Neuronal stem cell (in vitro differentiated cells): Measurements from ENCODE around the gene TNNC1.

ENCODE experiments used
- DNase-seq: peaks from one replicate; pipeline ENCODE4 v3.0.0-alpha.2; 2013; ENCODE audit warnings: low spot score
- H2AFZ ChIP-seq: one replicate; pipeline ENCODE4 v1.6.1; 2013; ENCODE audit warnings: mild to moderate bottlenecking, low read length, inconsistent platforms
- H2AK5ac ChIP-seq: 2 replicates; pipeline ENCODE4 v1.6.1; 2013; ENCODE audit warnings: low read depth, mild to moderate bottlenecking, inconsistent platforms, low read length, moderate library complexity, mixed read lengths
- H2BK120ac ChIP-seq: 2 replicates; pipeline ENCODE4 v1.6.1; 2013; ENCODE audit warnings: low read depth, mild to moderate bottlenecking, inconsistent platforms, low read length, moderate library complexity, mixed read lengths
- H2BK12ac ChIP-seq: one replicate; pipeline ENCODE4 v1.6.1; 2013; ENCODE audit warnings: low read length, inconsistent platforms
- H2BK15ac ChIP-seq: 2 replicates; pipeline ENCODE4 v1.6.1; 2013; ENCODE audit warnings: mild to moderate bottlenecking, low read length, inconsistent platforms, mixed read lengths
- H2BK5ac ChIP-seq: one replicate; pipeline ENCODE4 v1.6.1; 2013; ENCODE audit warnings: inconsistent platforms, mild to moderate bottlenecking, low read length, moderate library complexity
- H3K14ac ChIP-seq: one replicate; pipeline ENCODE4 v1.6.1; 2013; ENCODE audit warnings: low read length, inconsistent platforms
- H3K18ac ChIP-seq: 2 replicates; pipeline ENCODE4 v1.6.1; 2013; ENCODE audit warnings: low read length, inconsistent platforms
- H3K23ac ChIP-seq: 2 replicates; pipeline ENCODE4 v1.6.1; 2013; ENCODE audit warnings: low read depth, mild to moderate bottlenecking, mixed read lengths, low read length, inconsistent platforms; ENCODE audit not compliant: poor library complexity
- H3K27ac ChIP-seq: replicated peaks from 3 replicates; pipeline ENCODE4 v1.5.1; 2013; ENCODE audit warnings: low read length, inconsistent platforms
- H3K27me3 ChIP-seq, 3 experiments: 2 replicates each; pipeline ENCODE4 v1.6.1; 2013; ENCODE audit warnings: low read length in 3 of 3, mild to moderate bottlenecking in 2 of 3, inconsistent platforms in 1 of 3, low read depth in 1 of 3, mixed read lengths in 1 of 3, moderate library complexity in 1 of 3; ENCODE audit not compliant: control insufficient read depth in 3 of 3, insufficient read depth in 3 of 3
- H3K36me3 ChIP-seq, 2 donors: replicated peaks in 1 of 2; 2 replicates each; pipeline ENCODE4 v1.6.1; 2013; ENCODE audit warnings: low read length in 2 of 2; ENCODE audit not compliant: control insufficient read depth in 2 of 2, insufficient read depth in 2 of 2
- H3K4ac ChIP-seq: 2 replicates; pipeline ENCODE4 v1.6.1; 2013; ENCODE audit warnings: inconsistent platforms, mild to moderate bottlenecking, low read length, moderate library complexity
- H3K4me1 ChIP-seq, 2 donors: 1 replicate in 1 of 2; 2 replicates in 1 of 2; pipeline ENCODE4 v1.6.1; 2013; ENCODE audit warnings: low read length in 2 of 2, low read depth in 1 of 2; ENCODE audit not compliant: control insufficient read depth in 2 of 2, insufficient read depth in 1 of 2
- H3K4me2 ChIP-seq: one replicate; pipeline ENCODE4 v1.6.1; 2013; ENCODE audit warnings: mild to moderate bottlenecking, low read length, inconsistent platforms; ENCODE audit not compliant: insufficient read depth, poor library complexity, severe bottlenecking
- H3K4me3 ChIP-seq, 2 donors: 2 replicates each; pipeline ENCODE4 v1.5.1; 2013; ENCODE audit warnings: low read length in 2 of 2, mild to moderate bottlenecking in 2 of 2, inconsistent platforms in 1 of 2, moderate library complexity in 1 of 2
- H3K79me1 ChIP-seq: one replicate; pipeline ENCODE4 v1.6.1; 2013; ENCODE audit warnings: low read depth, mild to moderate bottlenecking, inconsistent platforms, low read length, moderate library complexity
- H3K9ac ChIP-seq: one replicate; pipeline ENCODE4 v1.6.1; 2013; ENCODE audit warnings: mild to moderate bottlenecking, low read depth, low read length, inconsistent platforms; ENCODE audit not compliant: poor library complexity
- H3K9me3 ChIP-seq, 2 donors: replicated peaks in 1 of 2; 2 replicates each; pipeline versions ENCODE3 to v1.6.1; 2013; ENCODE audit warnings: low read length in 2 of 2, mild to moderate bottlenecking in 2 of 2, inconsistent platforms in 1 of 2, low read depth in 1 of 2, mixed read lengths in 1 of 2, moderate library complexity in 1 of 2; ENCODE audit not compliant: control insufficient read depth in 2 of 2, insufficient read depth in 1 of 2
- H4K8ac ChIP-seq: one replicate; pipeline ENCODE4 v1.6.1; 2013; ENCODE audit warnings: low read depth, mild to moderate bottlenecking, inconsistent platforms, low read length, moderate library complexity
- H4K91ac ChIP-seq: one replicate; pipeline ENCODE4 v1.6.1; 2013; ENCODE audit warnings: low read length, low read depth, mild to moderate bottlenecking, inconsistent platforms; ENCODE audit not compliant: poor library complexity
- WGBS, 2 donors: extraction: QIAGEN DNeasy Blood & Tissue Kit; methylation state at CpG; one replicate each; pipeline ENCODE4 v1.1.7; 2013; ENCODE audit warnings: missing lambda C conversion rate in 2 of 2, mixed read lengths in 1 of 2; ENCODE audit not compliant: insufficient read length in 2 of 2, insufficient replicate concordance in 1 of 2; ENCODE audit errors: extremely low coverage in 2 of 2; 5-methylcytosine and 5-hydroxymethylcytosine counted together

The TNNC1 gene

DNA sequence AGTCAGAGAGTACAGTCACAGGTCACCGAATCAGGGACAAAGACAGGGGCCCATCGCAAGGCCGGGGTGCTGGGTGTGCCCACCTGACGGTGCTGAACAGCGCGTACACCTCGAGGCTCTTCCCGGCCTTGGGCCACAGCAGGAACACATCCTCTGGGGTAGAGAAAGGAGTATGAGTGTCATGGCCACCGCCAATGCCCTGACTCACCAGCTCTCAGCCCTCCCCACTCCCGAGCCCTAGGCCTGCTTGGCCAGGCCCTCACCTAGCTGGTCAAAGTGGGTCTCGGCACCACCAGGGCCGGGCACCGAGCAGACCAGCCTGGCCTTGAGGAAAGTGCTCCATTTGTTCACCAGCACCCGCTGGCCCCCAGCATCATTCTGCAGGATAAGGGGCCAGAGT, 13.2 kb downstream of the TNNC1 start:
- Histone ChIP-seq H3K79me1 (no peaks in the 10 kb centered on the region), H2BK12ac (peak overlapping the region; percentile 41), H2BK15ac (peak overlapping the region; percentile 85), H3K4ac (peak overlapping the region; percentile 37), H4K91ac (no peak overlapping the region), H4K8ac (peak overlapping the region; percentile 17), H2BK120ac (no peak overlapping the region), H3K27me3 (peaks cover 0 to 50% (median 0%) of the 10 kb centered on the region in 3 experiments), H3K18ac (peak overlapping the region; percentile 28), H2AFZ (no peak overlapping the region), H3K36me3 (no peaks in the 10 kb centered on the region), H3K27ac (no peak overlapping the region), H3K9me3 (no peaks in the 10 kb centered on the region), H3K4me3 (no peak overlapping the region), H3K23ac (peak overlapping the region; percentile 85), H3K4me1 (peaks cover 0 to 18% of the 10 kb centered on the region in 2 donors), H3K14ac (peak overlapping the region; percentile 98), H3K4me2 (no peak overlapping the region), H2AK5ac (peak overlapping the region; percentile 90), H2BK5ac (no peak overlapping the region), H3K9ac (peak overlapping the region; percentile 44)
- WGBS, 2 donors, result no CpG with 5 or more reads among the region's 14 CpGs
- DNase-seq, result no peak

- no peak overlapping the region for H2BK120ac ChIP-seq
- H2BK12ac ChIP-seq, result no peak overlapping the region
- no peak overlapping the region for H3K14ac ChIP-seq
- WGBS, 2 donors, result no CpG with 5 or more reads among the region's 12 CpGs
- no peak overlapping the region for H2BK5ac ChIP-seq
- peak overlapping the region; percentile 44 for H3K9ac ChIP-seq
- peaks cover 0 to 45% (median 0%) of the 10 kb centered on the region in 3 experiments for H3K27me3 ChIP-seq
- no peaks in the 10 kb centered on the region for H3K36me3 ChIP-seq
- no peaks in the 10 kb centered on the region for H3K79me1 ChIP-seq
- no peak overlapping the region for H3K4ac ChIP-seq
- H3K27ac ChIP-seq, result no peak overlapping the region
- H3K4me3 ChIP-seq, result no peak overlapping the region
- H4K8ac ChIP-seq, result peak overlapping the region; percentile 17
- peak overlapping the region; percentile 85 for H2BK15ac ChIP-seq
- no peak overlapping the region for H4K91ac ChIP-seq
- H3K18ac ChIP-seq, result no peak overlapping the region
- H2AFZ ChIP-seq, result no peak overlapping the region
- no peak for DNase-seq
- H3K4me1 ChIP-seq, result peaks cover 0 to 15% of the 10 kb centered on the region in 2 donors
- no peak overlapping the region for H3K4me2 ChIP-seq
- peak overlapping the region; percentile 85 for H3K23ac ChIP-seq
- no peaks in the 10 kb centered on the region for H3K9me3 ChIP-seq
- no peak overlapping the region for H2AK5ac ChIP-seq
These were observed 13.6 kb downstream of the TNNC1 start for GRCh38 chr3:52440249-52440551.

GRCh38 chr3:52439426-52440248, 14.2 kb downstream of the TNNC1 start:
- Histone ChIP-seq H3K4me2 (no peak overlapping the region), H4K91ac (peak overlapping the region; percentile 59), H2BK5ac (no peak overlapping the region), H3K9ac (no peak overlapping the region), H3K23ac (no peak overlapping the region), H3K4me3 (no peak overlapping the region), H3K4ac (no peak overlapping the region), H2BK12ac (no peak overlapping the region), H2BK120ac (no peak overlapping the region), H4K8ac (peak overlapping the region; percentile 4), H3K4me1 (peaks cover 0 to 10% of the 10 kb centered on the region in 2 donors), H2AK5ac (peak overlapping the region; percentile 32), H2AFZ (no peak overlapping the region), H2BK15ac (no peak overlapping the region), H3K36me3 (no peaks in the 10 kb centered on the region), H3K79me1 (no peaks in the 10 kb centered on the region), H3K14ac (peak overlapping the region; percentile 44), H3K27me3 (peaks cover 0 to 45% (median 0%) of the 10 kb centered on the region in 3 experiments), H3K18ac (no peak overlapping the region), H3K27ac (no peak overlapping the region), H3K9me3 (no peaks in the 10 kb centered on the region)
- DNase-seq, result no peak
- no CpG with 5 or more reads among the region's 16 CpGs for WGBS, 2 donors

DNA sequence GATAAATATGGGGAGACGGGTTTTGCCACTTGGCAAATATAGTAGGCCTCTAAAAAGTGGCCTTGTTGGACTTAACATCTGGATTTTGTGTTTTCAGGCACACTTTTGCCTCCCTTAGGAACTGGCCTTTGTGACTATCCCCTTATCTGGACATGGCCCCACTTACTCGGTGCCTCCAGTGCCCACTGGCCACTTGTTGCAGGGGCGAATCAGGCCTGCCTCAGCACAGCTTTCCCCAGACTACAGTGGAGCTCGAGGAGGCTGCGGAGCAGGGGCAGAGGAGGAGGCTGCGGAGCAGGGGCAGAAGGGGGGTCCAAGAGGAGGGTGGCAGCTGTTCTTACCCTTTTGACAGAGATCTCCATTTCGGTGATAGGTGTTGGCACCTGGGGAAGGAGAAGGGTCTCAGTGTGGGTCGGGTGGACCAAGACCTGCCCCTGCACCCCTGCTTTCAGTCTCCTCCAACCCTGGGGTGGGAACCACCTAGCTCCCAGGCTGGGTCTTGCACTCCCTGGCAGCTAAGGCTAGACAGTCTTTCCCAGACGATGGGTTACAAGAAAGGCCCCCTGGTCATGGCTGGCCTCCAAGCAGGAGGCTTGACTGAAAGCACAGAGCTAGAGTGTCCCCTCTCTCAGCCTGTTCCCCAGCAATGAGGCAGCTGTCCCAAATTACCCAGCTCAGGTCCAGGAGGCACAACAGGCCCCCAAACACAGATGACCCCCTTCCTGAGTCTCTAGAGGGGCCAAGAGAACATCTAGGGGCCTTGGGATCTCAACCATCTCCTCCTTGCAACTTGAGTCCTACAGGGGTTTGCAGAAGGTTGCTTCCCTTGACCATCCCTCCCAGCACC, 15.0 kb downstream of the TNNC1 start:
- H3K79me1 ChIP-seq, result no peaks in the 10 kb centered on the region
- no peak overlapping the region for H2BK15ac ChIP-seq
- no peak overlapping the region for H3K4me2 ChIP-seq
- H3K27ac ChIP-seq, result no peak overlapping the region
- H3K4me3 ChIP-seq, result no peak overlapping the region
- H3K14ac ChIP-seq, result no peak overlapping the region
- no peak overlapping the region for H3K9ac ChIP-seq
- no peak overlapping the region for H2AK5ac ChIP-seq
- H3K18ac ChIP-seq, result no peak overlapping the region
- no peak overlapping the region for H4K8ac ChIP-seq
- no peak overlapping the region for H3K4ac ChIP-seq
- no peak overlapping the region for H2AFZ ChIP-seq
- H3K9me3 ChIP-seq, result no peaks in the 10 kb centered on the region
- no peak overlapping the region for H3K23ac ChIP-seq
- no peak overlapping the region for H4K91ac ChIP-seq
- no CpG with 5 or more reads among the region's 9 CpGs for WGBS, 2 donors
- no peak for DNase-seq
- no peak overlapping the region for H2BK120ac ChIP-seq
- peaks cover 5 to 11% of the 10 kb centered on the region in 2 donors for H3K4me1 ChIP-seq
- H2BK12ac ChIP-seq, result no peak overlapping the region
- H3K36me3 ChIP-seq, result no peaks in the 10 kb centered on the region
- no peak overlapping the region for H2BK5ac ChIP-seq
- H3K27me3 ChIP-seq, result peaks cover 0 to 37% (median 0%) of the 10 kb centered on the region in 3 experiments
